GM12801 (cell line): ENCODE results near the gene ATP6V0A1.

Source experiments
- CTCF ChIP-seq: IDR thresholded peaks from one replicate; pipeline ENCODE4 v1.5.1; 2011; ENCODE audit warnings: control low read depth; ENCODE audit not compliant: insufficient read length; ENCODE audit errors: extremely low read depth

The ATP6V0A1 gene

GRCh38 chr17:42459801-42460281, 1.2 kb downstream of the ATP6V0A1 start:
- TF ChIP-seq CTCF = no peak

DNA sequence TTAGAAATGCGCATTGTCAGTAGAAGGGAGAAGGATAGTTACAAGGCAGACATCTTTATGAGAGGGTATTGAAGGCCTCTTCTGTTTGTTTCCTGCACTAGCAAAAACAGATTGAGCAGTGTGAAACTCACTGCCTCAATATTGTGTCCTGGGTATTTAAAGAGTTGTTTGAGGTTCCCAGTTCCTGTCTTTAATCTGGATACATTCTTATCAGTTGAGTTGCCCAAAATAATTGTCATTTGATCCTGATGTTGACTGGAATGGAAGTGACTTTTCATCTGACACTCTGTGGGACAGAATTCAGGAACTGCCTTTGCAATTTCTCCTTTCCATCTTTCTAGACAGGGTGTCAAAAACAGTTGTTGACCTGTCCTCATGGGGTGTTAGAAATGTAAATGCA, 1.7 kb downstream of the ATP6V0A1 start:
- no peak for TF ChIP-seq CTCF

DNA sequence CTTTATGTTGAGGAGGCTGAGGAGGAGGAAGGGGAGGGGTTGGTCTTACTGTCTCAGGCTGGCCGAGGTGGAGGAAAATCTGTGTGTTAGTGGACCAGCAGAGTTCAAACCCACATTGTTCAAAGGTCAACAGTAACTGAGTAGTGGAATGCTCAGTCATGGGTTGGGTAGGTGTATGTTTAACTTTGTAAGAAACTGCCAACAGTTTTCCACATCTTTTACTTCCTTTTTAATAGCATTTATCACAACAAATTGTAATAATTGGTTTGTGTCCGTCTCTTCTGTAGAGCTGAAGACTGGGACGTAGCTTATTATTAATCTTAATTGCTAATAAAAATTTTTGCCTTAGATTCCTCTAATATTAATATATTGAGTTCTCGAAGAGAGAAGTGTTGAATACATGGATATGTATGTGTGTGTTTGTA, 5.3 kb downstream of the ATP6V0A1 start:
- no peak for TF ChIP-seq CTCF

DNA sequence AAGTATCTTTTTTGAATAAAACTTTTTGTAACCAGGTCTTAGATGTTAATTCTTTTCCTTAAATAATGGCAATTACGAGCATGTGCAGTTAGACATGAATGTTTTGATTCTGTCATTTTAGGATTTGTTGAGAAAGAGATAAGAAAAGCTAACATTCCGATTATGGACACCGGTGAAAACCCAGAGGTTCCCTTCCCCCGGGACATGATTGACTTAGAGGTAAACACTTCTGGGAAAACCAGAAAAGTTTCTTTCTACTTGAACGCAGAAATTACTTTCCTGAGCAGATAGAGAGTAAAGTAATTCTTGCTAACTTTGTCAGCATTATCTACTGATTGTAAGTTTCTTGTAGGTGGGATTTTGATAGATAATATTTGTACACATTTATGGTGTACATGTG, 9.2 kb downstream of the ATP6V0A1 start:
- TF ChIP-seq CTCF = no peak

DNA sequence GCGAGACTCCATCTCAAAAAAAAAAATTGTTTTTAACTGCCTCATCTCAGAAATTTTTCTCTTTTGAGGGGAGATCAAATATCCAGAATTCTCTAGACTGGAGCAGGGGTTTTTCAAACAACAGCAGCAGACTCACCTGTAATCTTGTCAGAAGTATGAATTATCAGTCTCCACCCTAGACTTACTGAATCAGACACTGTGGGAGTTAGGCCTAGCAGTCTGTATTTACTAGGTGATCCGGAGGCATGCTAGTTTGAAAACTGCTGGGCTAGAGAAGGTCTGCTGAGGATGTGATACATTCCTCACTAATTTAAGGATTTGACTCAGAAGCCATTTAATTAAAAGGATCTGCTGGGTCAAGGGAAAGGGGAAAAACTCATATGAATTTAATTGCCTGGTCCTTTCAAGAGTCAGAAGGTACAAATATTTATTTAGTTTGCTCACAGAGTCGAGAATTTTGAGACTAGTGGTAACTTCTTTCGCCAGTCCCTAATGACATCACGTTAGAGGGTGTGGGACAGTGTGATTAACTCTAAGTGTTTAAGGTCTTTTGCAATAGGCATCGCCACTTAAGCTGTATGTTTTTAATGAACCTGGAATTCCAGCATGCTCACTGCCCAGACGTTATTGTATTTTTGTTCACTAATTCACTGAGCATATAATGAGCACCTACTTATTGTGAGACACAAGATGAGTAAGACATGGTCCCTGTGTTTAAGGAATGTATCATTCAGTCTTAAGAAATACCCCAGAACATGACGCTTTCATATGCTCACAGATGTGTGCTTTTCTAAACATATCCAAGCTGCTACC, 14.2 kb downstream of the ATP6V0A1 start:
- no peak for TF ChIP-seq CTCF

DNA sequence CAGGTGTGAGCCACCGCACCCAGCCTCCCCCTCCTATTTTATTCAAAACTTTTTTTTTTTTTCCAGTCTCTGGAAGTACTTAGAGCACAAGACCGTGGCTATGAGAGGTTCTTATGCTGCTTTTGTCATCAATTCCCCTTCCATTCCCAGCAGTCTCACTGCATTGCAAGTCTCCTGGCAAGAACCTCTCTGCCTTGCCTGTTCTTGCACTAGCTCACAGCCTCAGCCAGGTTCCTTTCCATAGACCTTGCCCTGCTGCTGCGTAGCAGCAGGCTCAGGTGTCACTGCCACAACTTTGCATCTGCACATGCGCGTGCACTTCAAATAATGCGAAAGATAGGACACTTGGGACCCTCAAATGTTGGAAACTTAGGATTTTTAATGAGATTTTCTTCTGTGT, 15.6 kb downstream of the ATP6V0A1 start:
- no peak for TF ChIP-seq CTCF

- no peak for TF ChIP-seq CTCF
Measured at GRCh38 chr17:42475121-42475520, 16.4 kb downstream of the ATP6V0A1 start.
